ENCODE data around the gene DENND6B.

GRCh38 chr22:50294319-50294656 is 32.5 kb downstream of the DENND6B start:
- TF ChIP-seq POLR2AphosphoS5 (IDR thresholded peaks at IDR 0.05; ENCODE audit: low read depth, low read length) (no peak), POLR2A (IDR thresholded peaks at IDR 0.05; ENCODE audit: low read depth, low read length) (no peak)

Data from GM12891 (cell line).